Measurements from ENCODE around the gene ETNK2.

Gene ETNK2

DNA sequence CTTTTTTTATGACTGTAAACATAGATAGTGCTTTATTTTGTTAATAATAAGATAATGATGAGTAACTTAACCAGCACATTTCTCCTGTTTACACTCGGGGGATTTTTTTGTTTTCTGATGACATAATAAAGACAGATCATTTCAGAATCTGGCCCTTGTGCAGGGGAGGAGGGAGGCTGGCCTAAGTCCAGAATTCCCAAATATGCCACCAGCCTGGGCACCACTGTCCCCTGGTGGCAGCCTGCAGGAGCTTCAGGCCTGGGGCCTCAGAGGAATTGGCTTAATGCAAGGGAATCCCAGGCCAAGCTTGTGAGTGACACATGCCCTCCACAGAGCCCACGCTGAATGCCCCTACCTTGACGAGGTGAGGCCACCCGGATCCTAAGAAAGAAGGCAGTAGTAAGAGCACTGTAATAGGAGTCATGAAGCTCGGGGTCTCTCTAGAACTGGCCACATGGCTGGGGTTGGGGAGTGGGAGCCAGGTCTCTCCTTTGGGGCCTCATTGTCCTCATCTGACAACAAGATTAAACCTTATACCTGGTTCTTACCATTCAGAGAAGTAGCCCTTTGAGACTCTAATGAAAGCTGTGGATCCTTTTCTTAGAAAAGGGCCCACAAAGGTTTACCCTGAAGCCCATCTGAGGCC lies 24.1 kb downstream of the ETNK2 start:
- Histone ChIP-seq H3K27me3 (ENCODE audit: control insufficient read depth in 1 of 2, insufficient read depth in 2 of 2, low read length in 2 of 2) (no peaks in the 10 kb centered on the region), H3K4me1 (ENCODE audit: control insufficient read depth in 1 of 2, insufficient read depth in 2 of 2, low read length in 2 of 2) (peaks cover 3 to 10% of the 10 kb centered on the region in 2 donors), H3K4me3 (ENCODE audit: low read depth in 1 of 2, low read length in 2 of 2) (no peak overlapping the region), H3K27ac (ENCODE audit: low read depth, low read length) (no peak overlapping the region), H3K9ac (ENCODE audit: low read depth in 1 of 2, low read length in 2 of 2) (no peak overlapping the region), H3K36me3 (ENCODE audit: control insufficient read depth in 1 of 2, insufficient read depth in 2 of 2, low read length in 2 of 2) (peaks cover 8 to 37% of the 10 kb centered on the region in 2 donors), H3K9me3 (ENCODE audit: control insufficient read depth in 1 of 2, low read length in 2 of 2) (no peaks in the 10 kb centered on the region)

DNA sequence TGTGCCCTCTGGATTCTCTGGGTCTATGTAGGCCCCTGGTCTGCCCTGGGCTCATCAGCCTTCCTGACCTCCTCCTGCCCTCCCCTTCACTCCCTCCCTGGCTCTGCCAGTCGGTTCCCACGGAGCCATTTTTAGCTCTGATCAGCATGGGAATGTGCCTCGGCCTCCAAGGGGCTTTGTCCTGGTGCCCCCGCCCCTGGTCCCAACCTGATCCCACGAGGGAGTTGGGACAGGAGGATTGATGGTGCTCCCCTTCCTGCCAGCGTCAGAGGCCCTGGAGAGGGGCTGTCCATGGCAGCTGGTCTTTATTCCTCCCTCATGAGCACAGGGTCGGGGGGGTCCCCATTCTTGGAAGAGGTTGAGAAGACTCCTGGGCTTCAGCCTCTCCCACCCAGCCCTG lies 24.9 kb downstream of the ETNK2 start:
- Histone ChIP-seq H3K4me3 (ENCODE audit: low read depth in 1 of 2, low read length in 2 of 2) (no peak overlapping the region), H3K4me1 (ENCODE audit: control insufficient read depth in 1 of 2, insufficient read depth in 2 of 2, low read length in 2 of 2) (peaks cover 3 to 10% of the 10 kb centered on the region in 2 donors), H3K9me3 (ENCODE audit: control insufficient read depth in 1 of 2, low read length in 2 of 2) (no peaks in the 10 kb centered on the region), H3K27ac (ENCODE audit: low read depth, low read length) (no peak overlapping the region), H3K9ac (ENCODE audit: low read depth in 1 of 2, low read length in 2 of 2) (no peak overlapping the region), H3K27me3 (ENCODE audit: control insufficient read depth in 1 of 2, insufficient read depth in 2 of 2, low read length in 2 of 2) (no peaks in the 10 kb centered on the region), H3K36me3 (ENCODE audit: control insufficient read depth in 1 of 2, insufficient read depth in 2 of 2, low read length in 2 of 2) (peaks cover 8 to 45% of the 10 kb centered on the region in 2 donors)

DNA sequence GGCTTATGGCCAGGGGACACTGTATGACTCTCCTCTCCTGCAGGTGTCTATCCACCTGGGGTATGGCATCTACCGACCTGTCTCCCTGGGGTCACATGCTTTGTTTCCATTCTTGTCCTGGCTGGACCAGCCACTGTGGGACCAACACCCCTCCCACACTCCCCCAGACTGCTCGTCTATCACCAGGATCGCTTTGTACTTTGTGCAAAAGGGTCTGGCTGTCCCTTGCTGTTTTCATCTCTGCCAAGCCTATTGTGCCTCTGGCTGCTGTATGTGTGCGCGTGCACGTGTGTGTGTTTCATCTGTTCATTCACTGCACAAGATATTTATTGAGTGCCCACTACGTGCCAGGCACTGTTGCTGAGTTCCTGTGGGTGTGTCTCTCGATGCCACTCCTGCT lies 25.5 kb downstream of the ETNK2 start:
- Histone ChIP-seq H3K4me1 (ENCODE audit: control insufficient read depth in 1 of 2, insufficient read depth in 2 of 2, low read length in 2 of 2) (peaks cover 3 to 10% of the 10 kb centered on the region in 2 donors), H3K9ac (ENCODE audit: low read depth in 1 of 2, low read length in 2 of 2) (no peak overlapping the region), H3K27me3 (ENCODE audit: control insufficient read depth in 1 of 2, insufficient read depth in 2 of 2, low read length in 2 of 2) (no peaks in the 10 kb centered on the region), H3K4me3 (ENCODE audit: low read depth in 1 of 2, low read length in 2 of 2) (no peak overlapping the region), H3K9me3 (ENCODE audit: control insufficient read depth in 1 of 2, low read length in 2 of 2) (no peaks in the 10 kb centered on the region), H3K27ac (ENCODE audit: low read depth, low read length) (no peak overlapping the region), H3K36me3 (ENCODE audit: control insufficient read depth in 1 of 2, insufficient read depth in 2 of 2, low read length in 2 of 2) (peaks cover 8 to 50% of the 10 kb centered on the region in 2 donors)

- H3K4me3 ChIP-seq (ENCODE audit: low read depth in 1 of 2, low read length in 2 of 2) = no peak overlapping the region
- H3K4me1 ChIP-seq (ENCODE audit: control insufficient read depth in 1 of 2, insufficient read depth in 2 of 2, low read length in 2 of 2) = peaks cover 3 to 10% of the 10 kb centered on the region in 2 donors
- H3K9ac ChIP-seq (ENCODE audit: low read depth in 1 of 2, low read length in 2 of 2) = no peak overlapping the region
- H3K9me3 ChIP-seq (ENCODE audit: control insufficient read depth in 1 of 2, low read length in 2 of 2) = no peaks in the 10 kb centered on the region
- H3K36me3 ChIP-seq (ENCODE audit: control insufficient read depth in 1 of 2, insufficient read depth in 2 of 2, low read length in 2 of 2) = peaks cover 8 to 51% of the 10 kb centered on the region in 2 donors
- H3K27ac ChIP-seq (ENCODE audit: low read depth, low read length) = no peak overlapping the region
- no peaks in the 10 kb centered on the region for H3K27me3 ChIP-seq (ENCODE audit: control insufficient read depth in 1 of 2, insufficient read depth in 2 of 2, low read length in 2 of 2)
Observed at GRCh38 chr1:204125759-204126351, 26.0 kb downstream of the ETNK2 start.

GRCh38 chr1:204124639-204125038 lies 27.2 kb downstream of the ETNK2 start:
- no peak overlapping the region for H3K27ac ChIP-seq (ENCODE audit: low read depth, low read length)
- no peak overlapping the region for H3K9ac ChIP-seq (ENCODE audit: low read depth in 1 of 2, low read length in 2 of 2)
- peaks cover 11 to 61% of the 10 kb centered on the region in 2 donors for H3K36me3 ChIP-seq (ENCODE audit: control insufficient read depth in 1 of 2, insufficient read depth in 2 of 2, low read length in 2 of 2)
- no peaks in the 10 kb centered on the region for H3K9me3 ChIP-seq (ENCODE audit: control insufficient read depth in 1 of 2, low read length in 2 of 2)
- peaks cover 3 to 10% of the 10 kb centered on the region in 2 donors for H3K4me1 ChIP-seq (ENCODE audit: control insufficient read depth in 1 of 2, insufficient read depth in 2 of 2, low read length in 2 of 2)
- H3K4me3 ChIP-seq (ENCODE audit: low read depth in 1 of 2, low read length in 2 of 2) = no peak overlapping the region
- no peaks in the 10 kb centered on the region for H3K27me3 ChIP-seq (ENCODE audit: control insufficient read depth in 1 of 2, insufficient read depth in 2 of 2, low read length in 2 of 2)

- H3K4me1 ChIP-seq (ENCODE audit: control insufficient read depth in 1 of 2, insufficient read depth in 2 of 2, low read length in 2 of 2) = peaks cover 0 to 3% of the 10 kb centered on the region in 2 donors
- H3K27me3 ChIP-seq (ENCODE audit: control insufficient read depth in 1 of 2, insufficient read depth in 2 of 2, low read length in 2 of 2) = no peaks in the 10 kb centered on the region
- no peak overlapping the region for H3K4me3 ChIP-seq (ENCODE audit: low read depth in 1 of 2, low read length in 2 of 2)
- peaks cover 11 to 72% of the 10 kb centered on the region in 2 donors for H3K36me3 ChIP-seq (ENCODE audit: control insufficient read depth in 1 of 2, insufficient read depth in 2 of 2, low read length in 2 of 2)
- no peak overlapping the region for H3K9ac ChIP-seq (ENCODE audit: low read depth in 1 of 2, low read length in 2 of 2)
- no peaks in the 10 kb centered on the region for H3K9me3 ChIP-seq (ENCODE audit: control insufficient read depth in 1 of 2, low read length in 2 of 2)
- no peak overlapping the region for H3K27ac ChIP-seq (ENCODE audit: low read depth, low read length)
Observed at GRCh38 chr1:204123376-204123775, 28.5 kb downstream of the ETNK2 start.

- no peak overlapping the region for H3K4me3 ChIP-seq (ENCODE audit: low read depth in 1 of 2, low read length in 2 of 2)
- no peaks in the 10 kb centered on the region for H3K4me1 ChIP-seq (ENCODE audit: control insufficient read depth in 1 of 2, insufficient read depth in 2 of 2, low read length in 2 of 2)
- peaks cover 14 to 82% of the 10 kb centered on the region in 2 donors for H3K36me3 ChIP-seq (ENCODE audit: control insufficient read depth in 1 of 2, insufficient read depth in 2 of 2, low read length in 2 of 2)
- no peak overlapping the region for H3K27ac ChIP-seq (ENCODE audit: low read depth, low read length)
- H3K9ac ChIP-seq (ENCODE audit: low read depth in 1 of 2, low read length in 2 of 2) = no peak overlapping the region
- no peaks in the 10 kb centered on the region for H3K27me3 ChIP-seq (ENCODE audit: control insufficient read depth in 1 of 2, insufficient read depth in 2 of 2, low read length in 2 of 2)
- no peaks in the 10 kb centered on the region for H3K9me3 ChIP-seq (ENCODE audit: control insufficient read depth in 1 of 2, low read length in 2 of 2)
Observed at GRCh38 chr1:204121840-204122555, 29.8 kb downstream of the ETNK2 start.

GRCh38 chr1:204116539-204116938 lies 35.3 kb downstream of the ETNK2 start:
- H3K4me1 ChIP-seq (ENCODE audit: control insufficient read depth in 1 of 2, insufficient read depth in 2 of 2, low read length in 2 of 2) = peaks cover 0 to 3% of the 10 kb centered on the region in 2 donors
- H3K9ac ChIP-seq (ENCODE audit: low read depth in 1 of 2, low read length in 2 of 2) = no peak overlapping the region
- H3K27me3 ChIP-seq (ENCODE audit: control insufficient read depth in 1 of 2, insufficient read depth in 2 of 2, low read length in 2 of 2) = no peaks in the 10 kb centered on the region
- H3K9me3 ChIP-seq (ENCODE audit: control insufficient read depth in 1 of 2, low read length in 2 of 2) = no peaks in the 10 kb centered on the region
- H3K4me3 ChIP-seq (ENCODE audit: low read depth in 1 of 2, low read length in 2 of 2) = no peak overlapping the region
- H3K36me3 ChIP-seq (ENCODE audit: control insufficient read depth in 1 of 2, insufficient read depth in 2 of 2, low read length in 2 of 2) = peaks cover 7 to 44% of the 10 kb centered on the region in 2 donors
- no peak overlapping the region for H3K27ac ChIP-seq (ENCODE audit: low read depth, low read length)

- Histone ChIP-seq H3K4me3 (ENCODE audit: low read depth in 1 of 2, low read length in 2 of 2) (no peak overlapping the region), H3K4me1 (ENCODE audit: control insufficient read depth in 1 of 2, insufficient read depth in 2 of 2, low read length in 2 of 2) (peaks cover 0 to 3% of the 10 kb centered on the region in 2 donors), H3K9me3 (ENCODE audit: control insufficient read depth in 1 of 2, low read length in 2 of 2) (no peaks in the 10 kb centered on the region), H3K9ac (ENCODE audit: low read depth in 1 of 2, low read length in 2 of 2) (no peak overlapping the region), H3K27me3 (ENCODE audit: control insufficient read depth in 1 of 2, insufficient read depth in 2 of 2, low read length in 2 of 2) (no peaks in the 10 kb centered on the region), H3K27ac (ENCODE audit: low read depth, low read length) (no peak overlapping the region), H3K36me3 (ENCODE audit: control insufficient read depth in 1 of 2, insufficient read depth in 2 of 2, low read length in 2 of 2) (peaks cover 4 to 36% of the 10 kb centered on the region in 2 donors)
Observed at GRCh38 chr1:204115116-204115515, 36.7 kb downstream of the ETNK2 start.

- Histone ChIP-seq H3K4me1 (ENCODE audit: control insufficient read depth in 1 of 2, insufficient read depth in 2 of 2, low read length in 2 of 2) (peaks cover 0 to 3% of the 10 kb centered on the region in 2 donors), H3K9ac (ENCODE audit: low read depth in 1 of 2, low read length in 2 of 2) (no peak overlapping the region), H3K27me3 (ENCODE audit: control insufficient read depth in 1 of 2, insufficient read depth in 2 of 2, low read length in 2 of 2) (no peaks in the 10 kb centered on the region), H3K9me3 (ENCODE audit: control insufficient read depth in 1 of 2, low read length in 2 of 2) (no peaks in the 10 kb centered on the region), H3K4me3 (ENCODE audit: low read depth in 1 of 2, low read length in 2 of 2) (no peak overlapping the region), H3K27ac (ENCODE audit: low read depth, low read length) (no peak overlapping the region), H3K36me3 (ENCODE audit: control insufficient read depth in 1 of 2, insufficient read depth in 2 of 2, low read length in 2 of 2) (peaks cover 4 to 32% of the 10 kb centered on the region in 2 donors)
Observed at GRCh38 chr1:204114606-204115005, 37.2 kb downstream of the ETNK2 start.

All from duodenal mucosa (tissue), 2 donors.